ENCODE results near the gene CHRD. TPM values are rescaled to one million over a fixed set of nuclear protein-coding genes. Genes with fewer than 3 reads are reported as not detected.

CHRD gene
- total RNA-seq, 2 donors from 2014 or later = 7.0 to 13.4 TPM

- Histone ChIP-seq H3K27ac (no peak overlapping the region), H3K4me3 (no peak overlapping the region), H3K36me3 (no peaks in the 10 kb centered on the region), H3K9me3 (no peaks in the 10 kb centered on the region), H3K4me1 (peaks cover 0 to 14% of the 10 kb centered on the region in 2 donors), H3K27me3 (no peaks in the 10 kb centered on the region)
- TF ChIP-seq, protein P1, sequence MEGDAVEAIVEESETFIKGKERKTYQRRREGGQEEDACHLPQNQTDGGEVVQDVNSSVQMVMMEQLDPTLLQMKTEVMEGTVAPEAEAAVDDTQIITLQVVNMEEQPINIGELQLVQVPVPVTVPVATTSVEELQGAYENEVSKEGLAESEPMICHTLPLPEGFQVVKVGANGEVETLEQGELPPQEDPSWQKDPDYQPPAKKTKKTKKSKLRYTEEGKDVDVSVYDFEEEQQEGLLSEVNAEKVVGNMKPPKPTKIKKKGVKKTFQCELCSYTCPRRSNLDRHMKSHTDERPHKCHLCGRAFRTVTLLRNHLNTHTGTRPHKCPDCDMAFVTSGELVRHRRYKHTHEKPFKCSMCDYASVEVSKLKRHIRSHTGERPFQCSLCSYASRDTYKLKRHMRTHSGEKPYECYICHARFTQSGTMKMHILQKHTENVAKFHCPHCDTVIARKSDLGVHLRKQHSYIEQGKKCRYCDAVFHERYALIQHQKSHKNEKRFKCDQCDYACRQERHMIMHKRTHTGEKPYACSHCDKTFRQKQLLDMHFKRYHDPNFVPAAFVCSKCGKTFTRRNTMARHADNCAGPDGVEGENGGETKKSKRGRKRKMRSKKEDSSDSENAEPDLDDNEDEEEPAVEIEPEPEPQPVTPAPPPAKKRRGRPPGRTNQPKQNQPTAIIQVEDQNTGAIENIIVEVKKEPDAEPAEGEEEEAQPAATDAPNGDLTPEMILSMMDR (IDR thresholded peaks at IDR 0.05) = no peak
- no peak for DNase-seq (ENCODE audit: low spot score)
Measured at GRCh38 chr3:184384856-184385422, 5.1 kb downstream of the CHRD start.

- Histone ChIP-seq H3K27me3 (no peaks in the 10 kb centered on the region), H3K9me3 (no peaks in the 10 kb centered on the region), H3K27ac (no peak overlapping the region), H3K4me3 (no peak overlapping the region), H3K4me1 (peaks cover 0 to 6% of the 10 kb centered on the region in 2 donors), H3K36me3 (no peaks in the 10 kb centered on the region)
- DNase-seq (ENCODE audit: low spot score) = no peak
- TF ChIP-seq, protein P1 (IDR thresholded peaks at IDR 0.05) = no peak
Measured at GRCh38 chr3:184386047-184386806, 6.4 kb downstream of the CHRD start.

GRCh38 chr3:184387174-184387714 is 7.4 kb downstream of the CHRD start:
- H3K27me3 ChIP-seq = no peaks in the 10 kb centered on the region
- H3K27ac ChIP-seq = no peak overlapping the region
- DNase-seq (ENCODE audit: low spot score) = no peak
- no peaks in the 10 kb centered on the region for H3K4me1 ChIP-seq
- H3K9me3 ChIP-seq = no peaks in the 10 kb centered on the region
- no peak overlapping the region for H3K4me3 ChIP-seq
- TF ChIP-seq, protein P1 (IDR thresholded peaks at IDR 0.05) = no peak
- no peaks in the 10 kb centered on the region for H3K36me3 ChIP-seq

DNA sequence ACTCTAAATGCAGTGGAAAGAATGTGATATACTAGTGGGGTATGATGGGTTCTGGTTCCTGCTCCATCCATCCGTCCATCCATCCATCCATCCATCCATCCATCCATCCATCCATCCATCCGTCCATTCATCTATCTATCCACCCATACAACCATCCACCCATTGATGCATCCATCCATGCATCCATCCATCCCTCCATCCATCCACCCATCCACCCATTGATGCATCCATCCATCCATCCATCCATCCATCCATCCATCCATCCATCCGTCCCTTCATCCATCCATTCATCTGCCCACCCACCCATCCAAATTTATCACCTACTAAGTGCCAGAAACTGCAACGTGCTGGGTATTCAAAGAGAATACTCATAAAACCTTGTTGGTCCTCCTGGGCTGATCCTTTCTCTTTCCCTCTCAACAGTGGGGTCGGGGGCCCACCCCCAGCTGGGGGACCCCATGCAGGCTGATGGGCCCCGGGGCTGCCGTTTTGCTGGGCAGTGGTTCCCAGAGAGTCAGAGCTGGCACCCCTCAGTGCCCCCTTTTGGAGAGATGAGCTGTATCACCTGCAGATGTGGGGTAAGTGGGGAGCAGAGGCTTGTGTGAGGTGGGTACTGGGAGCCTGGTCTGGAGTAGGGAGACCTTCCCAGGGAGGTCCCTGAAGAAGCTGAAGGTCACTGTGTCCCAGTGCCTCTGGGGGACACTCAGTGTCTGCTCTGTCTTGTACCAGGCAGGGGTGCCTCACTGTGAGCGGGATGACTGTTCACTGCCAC is 8.5 kb downstream of the CHRD start:
- no peak overlapping the region for H3K4me3 ChIP-seq
- TF ChIP-seq, protein P1 (IDR thresholded peaks at IDR 0.05) = no peak

DNA sequence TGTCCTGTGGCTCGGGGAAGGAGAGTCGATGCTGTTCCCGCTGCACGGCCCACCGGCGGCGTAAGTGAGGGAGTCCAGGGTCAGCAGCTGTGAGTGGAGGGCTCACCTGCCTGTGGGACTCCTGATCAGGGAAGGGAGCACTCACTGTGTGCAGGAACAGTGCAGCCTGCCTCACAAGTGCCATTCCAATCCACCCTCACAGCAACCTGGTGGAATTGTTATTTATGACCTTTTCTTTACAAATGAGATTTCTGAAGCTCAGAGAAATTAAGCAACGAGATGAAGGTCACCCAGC is 9.0 kb downstream of the CHRD start:
- Histone ChIP-seq H3K27ac (no peak overlapping the region), H3K4me1 (no peaks in the 10 kb centered on the region), H3K27me3 (no peaks in the 10 kb centered on the region), H3K9me3 (no peaks in the 10 kb centered on the region), H3K36me3 (no peaks in the 10 kb centered on the region), H3K4me3 (no peak overlapping the region)
- TF ChIP-seq, protein P1 (IDR thresholded peaks at IDR 0.05) = no peak
- DNase-seq (ENCODE audit: low spot score) = no peak

More for the DNA sequence above, 8.5 kb downstream of the CHRD start:
- Histone ChIP-seq H3K36me3 (no peaks in the 10 kb centered on the region), H3K9me3 (no peaks in the 10 kb centered on the region), H3K4me1 (no peaks in the 10 kb centered on the region), H3K27ac (no peak overlapping the region), H3K27me3 (no peaks in the 10 kb centered on the region)
- no peak for DNase-seq (ENCODE audit: low spot score)
